GM23338 (cell line): ENCODE data around the gene MBD3L4.
"Not testable (repeated sequence)": the region's sequence is repeated elsewhere in the genome, so short reads cannot be mapped to it uniquely, and the experiment has no call there.

ENCODE experiments used
- CTCF ChIP-seq, 2 experiments: fragments of 200-600 bp in 1 of 2; sonication (generic) in 1 of 2; conservative IDR thresholded peaks; 2 replicates each; pipeline versions ENCODE4 v1.5.1 to v1.6.1; 2016 to 2017; ENCODE audit warnings: antibody characterized with exemption in 2 of 2, low read depth in 2 of 2, mild to moderate bottlenecking in 2 of 2, moderate library complexity in 1 of 2
- REST ChIP-seq: IDR thresholded peaks from one replicate; pipeline ENCODE4 v1.6.1; 2018; ENCODE audit warnings: antibody characterized with exemption; ENCODE audit not compliant: unreplicated experiment

- not testable (repeated sequence) for TF ChIP-seq CTCF (conservative IDR thresholded peaks at IDR 0.05; ENCODE audit: low read depth in 2 of 2); REST
Measured at GRCh38 chr19:7054635-7055368, 14.8 kb upstream of the MBD3L4 start.
